DOHH2 (cell line): ENCODE measurements around the gene CCDC6.

Experiments used
- EZH2phosphoT487 ChIP-seq: fragments of 200-600 bp; sonication (generic); IDR thresholded peaks from 2 replicates; pipeline ENCODE4 v1.6.1; 2017; ENCODE audit warnings: borderline replicate concordance, mild to moderate bottlenecking, antibody characterized with exemption, low read length, moderate library complexity, mixed read lengths
- TF ChIP-seq, protein P1 (sequence below): fragments of 200-600 bp; sonication (generic); IDR thresholded peaks from one replicate; pipeline ENCODE4 v1.5.1; 2014; ENCODE audit warnings: antibody characterized with exemption, mild to moderate bottlenecking, low read depth, low read length; ENCODE audit not compliant: poor library complexity, severe bottlenecking

DNA sequence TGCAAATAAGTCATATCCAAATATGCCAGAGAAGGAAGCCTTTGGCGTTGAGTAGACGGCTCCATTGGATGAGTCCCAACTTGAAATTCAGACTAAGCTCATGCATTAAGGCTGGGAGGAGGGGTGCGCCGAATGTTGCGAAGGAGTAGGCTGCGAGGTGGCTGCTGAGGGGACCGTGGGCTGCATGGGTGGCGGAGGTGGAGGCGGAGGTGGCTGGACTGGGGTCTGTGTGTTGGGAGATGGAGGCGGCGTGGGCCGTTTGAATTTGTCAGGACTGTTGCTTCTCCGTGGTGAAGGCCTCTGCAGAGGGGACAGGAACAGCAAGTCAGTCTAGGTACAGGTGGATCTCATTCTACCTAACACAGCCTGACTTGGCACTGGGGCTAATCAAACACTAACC lies 113.5 kb downstream of the CCDC6 start:
- TF ChIP-seq, protein P1, sequence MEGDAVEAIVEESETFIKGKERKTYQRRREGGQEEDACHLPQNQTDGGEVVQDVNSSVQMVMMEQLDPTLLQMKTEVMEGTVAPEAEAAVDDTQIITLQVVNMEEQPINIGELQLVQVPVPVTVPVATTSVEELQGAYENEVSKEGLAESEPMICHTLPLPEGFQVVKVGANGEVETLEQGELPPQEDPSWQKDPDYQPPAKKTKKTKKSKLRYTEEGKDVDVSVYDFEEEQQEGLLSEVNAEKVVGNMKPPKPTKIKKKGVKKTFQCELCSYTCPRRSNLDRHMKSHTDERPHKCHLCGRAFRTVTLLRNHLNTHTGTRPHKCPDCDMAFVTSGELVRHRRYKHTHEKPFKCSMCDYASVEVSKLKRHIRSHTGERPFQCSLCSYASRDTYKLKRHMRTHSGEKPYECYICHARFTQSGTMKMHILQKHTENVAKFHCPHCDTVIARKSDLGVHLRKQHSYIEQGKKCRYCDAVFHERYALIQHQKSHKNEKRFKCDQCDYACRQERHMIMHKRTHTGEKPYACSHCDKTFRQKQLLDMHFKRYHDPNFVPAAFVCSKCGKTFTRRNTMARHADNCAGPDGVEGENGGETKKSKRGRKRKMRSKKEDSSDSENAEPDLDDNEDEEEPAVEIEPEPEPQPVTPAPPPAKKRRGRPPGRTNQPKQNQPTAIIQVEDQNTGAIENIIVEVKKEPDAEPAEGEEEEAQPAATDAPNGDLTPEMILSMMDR, result no peak
- no peak for TF ChIP-seq EZH2phosphoT487
